ENCODE results near the gene SEPTIN8.

The SEPTIN8 gene

GRCh38 chr5:132765311-132766019 lies 11.6 kb downstream of the SEPTIN8 start:
- no peak overlapping the region for H3K4me3 ChIP-seq (ENCODE audit: control insufficient read depth, low read depth, low read length)
- no peak for DNase-seq (ENCODE audit: low read depth)
- no peak for TF ChIP-seq CTCF (conservative IDR thresholded peaks at IDR 0.05; ENCODE audit: control insufficient read depth, insufficient read depth, low read depth, low read length)

GRCh38 chr5:132764671-132765238 lies 12.3 kb downstream of the SEPTIN8 start:
- no peak overlapping the region for H3K4me3 ChIP-seq (ENCODE audit: control insufficient read depth, low read depth, low read length)
- no peak for DNase-seq (ENCODE audit: low read depth)
- no peak for TF ChIP-seq CTCF (conservative IDR thresholded peaks at IDR 0.05; ENCODE audit: control insufficient read depth, insufficient read depth, low read depth, low read length)

- no peak overlapping the region for H3K4me3 ChIP-seq (ENCODE audit: control insufficient read depth, low read depth, low read length)
- TF ChIP-seq CTCF (conservative IDR thresholded peaks at IDR 0.05; ENCODE audit: control insufficient read depth, insufficient read depth, low read depth, low read length), result no peak
- DNase-seq (ENCODE audit: low read depth), result no peak
Measured at GRCh38 chr5:132764051-132764450, 13.0 kb downstream of the SEPTIN8 start.

- H3K4me3 ChIP-seq (ENCODE audit: control insufficient read depth, low read depth, low read length), result no peak overlapping the region
- no peak for DNase-seq (ENCODE audit: low read depth)
- TF ChIP-seq CTCF (conservative IDR thresholded peaks at IDR 0.05; ENCODE audit: control insufficient read depth, insufficient read depth, low read depth, low read length), result no peak
Measured at GRCh38 chr5:132763181-132764036, 13.6 kb downstream of the SEPTIN8 start.

- H3K4me3 ChIP-seq (ENCODE audit: control insufficient read depth, low read depth, low read length), result no peak overlapping the region
- DNase-seq (ENCODE audit: low read depth), result no peak
- TF ChIP-seq CTCF (conservative IDR thresholded peaks at IDR 0.05; ENCODE audit: control insufficient read depth, insufficient read depth, low read depth, low read length), result no peak
Measured at GRCh38 chr5:132762246-132763000, 14.6 kb downstream of the SEPTIN8 start.
